Measurements from ENCODE around the gene ANK3.

ANK3 gene

DNA sequence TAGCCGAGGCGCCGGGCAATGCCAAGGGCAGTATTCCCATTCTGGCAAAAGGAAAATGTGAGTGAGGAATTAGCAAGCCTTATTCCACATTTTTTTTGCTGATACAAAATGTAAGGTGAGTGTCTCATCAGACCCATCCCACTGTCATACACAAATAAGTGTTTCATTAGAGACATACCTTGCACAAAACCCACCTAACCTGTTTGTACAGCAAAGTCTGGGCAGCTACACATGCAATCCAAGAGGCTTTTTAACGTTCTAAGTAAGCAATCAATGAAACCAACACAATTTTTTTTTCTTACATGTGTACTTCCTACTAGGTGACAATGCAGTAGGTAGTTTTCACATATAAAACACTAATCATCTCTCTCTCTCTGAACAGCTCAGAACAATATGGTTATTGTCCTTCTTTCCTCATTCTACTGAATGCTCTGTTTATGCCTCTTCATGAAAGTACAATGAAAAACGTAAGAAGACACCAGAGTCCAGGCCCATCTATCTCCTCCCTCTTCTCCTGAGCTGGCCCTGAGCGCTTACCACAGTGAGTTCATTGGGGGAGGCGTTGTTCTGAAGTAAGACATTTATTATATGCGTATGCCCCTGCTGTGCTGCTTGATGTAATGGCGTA is 217.2 kb downstream of the ANK3 start:
- no peak for DNase-seq (ENCODE audit: low read depth)

- no peak for DNase-seq (ENCODE audit: low read depth)
Measured at GRCh38 chr10:60171436-60172013, 218.2 kb downstream of the ANK3 start.

DNA sequence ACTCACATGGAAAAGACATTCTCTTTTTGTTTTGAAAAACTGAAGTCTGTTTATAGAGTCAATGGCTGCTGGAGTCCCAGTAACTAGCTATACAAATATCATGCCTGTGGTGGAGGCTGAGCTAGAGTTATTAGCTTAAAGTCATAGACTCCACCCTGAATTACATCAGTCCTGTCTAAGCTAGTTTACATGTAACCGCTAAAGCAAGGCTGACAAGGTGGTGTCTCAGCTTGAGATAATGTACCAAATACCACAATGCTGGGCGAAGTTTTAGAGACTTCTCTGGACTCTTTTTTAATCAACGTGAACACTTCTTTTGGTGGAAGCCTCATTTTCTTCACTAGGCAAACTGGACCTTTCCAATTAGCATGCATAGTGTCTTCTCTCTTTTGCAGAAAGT is 219.4 kb downstream of the ANK3 start:
- DNase-seq (ENCODE audit: low read depth), result no peak

- no peak for DNase-seq (ENCODE audit: low read depth)
Measured at GRCh38 chr10:60169111-60169510, 220.6 kb downstream of the ANK3 start.

- DNase-seq (ENCODE audit: low read depth), result no peak
Measured at GRCh38 chr10:60167050-60167449, 222.6 kb downstream of the ANK3 start.

DNA sequence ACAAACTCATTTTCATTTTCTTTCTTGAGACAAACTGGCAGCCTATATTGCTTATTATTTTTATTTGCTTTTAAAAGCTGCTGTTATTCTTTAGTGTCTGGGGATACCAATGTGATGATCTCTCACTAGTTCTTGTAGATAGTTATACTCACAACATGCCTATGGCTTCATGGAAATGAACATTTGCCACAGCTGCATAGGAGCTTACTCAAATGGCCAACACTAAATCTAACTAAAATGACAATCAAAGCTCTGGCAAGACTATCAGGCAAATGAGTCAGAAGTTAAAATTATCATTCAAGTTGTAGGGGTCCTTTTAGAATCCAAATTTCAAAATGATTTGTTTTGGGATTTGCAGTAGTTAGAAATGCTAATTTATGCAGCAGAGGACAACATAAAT is 225.9 kb downstream of the ANK3 start:
- no peak for DNase-seq (ENCODE audit: low read depth)

GRCh38 chr10:60162631-60163030 is 227.0 kb downstream of the ANK3 start:
- DNase-seq (ENCODE audit: low read depth), result no peak

- DNase-seq (ENCODE audit: low read depth), result no peak
Measured at GRCh38 chr10:60155943-60156683, 233.6 kb downstream of the ANK3 start.

GRCh38 chr10:60155099-60155877 is 234.4 kb downstream of the ANK3 start:
- DNase-seq (ENCODE audit: low read depth), result no peak

DNA sequence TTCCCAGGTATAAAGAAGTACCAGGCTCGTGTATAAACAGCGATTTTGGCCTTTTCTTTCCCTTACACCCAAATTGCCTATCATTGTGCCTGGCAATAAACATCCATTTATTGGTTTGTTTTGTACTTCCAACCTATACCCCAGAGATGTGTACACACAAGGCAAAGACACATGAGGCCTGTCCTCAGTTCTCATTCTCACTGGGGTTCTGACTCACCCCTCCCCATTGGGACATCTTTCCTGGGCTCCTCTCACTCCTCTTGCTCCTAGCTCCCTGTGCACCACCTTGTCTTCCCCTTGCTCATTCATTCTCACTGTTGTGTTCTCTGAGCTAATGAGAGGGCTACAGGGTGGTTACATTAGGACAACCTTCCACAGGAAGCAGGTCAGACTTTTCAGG is 240.7 kb downstream of the ANK3 start:
- DNase-seq (ENCODE audit: low read depth), result no peak

DNA sequence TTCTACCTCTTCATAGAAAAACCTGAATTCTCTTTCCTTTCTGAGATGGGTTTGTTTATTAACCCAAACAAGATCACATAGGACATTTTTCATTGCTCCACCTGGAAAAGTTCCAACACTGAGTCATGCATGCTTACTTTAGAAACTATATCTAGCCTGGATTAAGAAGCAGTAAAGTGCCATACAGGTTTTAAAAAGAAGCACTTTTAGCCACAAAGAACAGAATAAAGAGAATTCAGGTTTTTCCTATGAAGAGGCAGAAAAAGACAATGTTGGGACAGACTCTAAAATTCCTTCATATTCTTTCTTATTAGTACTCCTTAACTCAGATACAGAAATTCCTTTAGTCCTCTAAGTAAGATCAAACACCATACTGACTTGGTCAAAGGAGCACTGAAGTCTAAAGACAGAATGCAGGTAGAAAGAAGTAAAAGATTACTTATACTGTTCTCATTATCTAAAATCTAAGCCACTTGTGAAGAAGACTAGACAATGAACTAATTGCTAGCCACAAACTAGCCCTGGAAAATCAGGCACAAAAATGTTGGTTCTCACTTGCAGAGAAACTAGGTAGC is 241.3 kb downstream of the ANK3 start:
- DNase-seq (ENCODE audit: low read depth), result no peak

- no peak for DNase-seq (ENCODE audit: low read depth)
Measured at GRCh38 chr10:60147576-60148265, 242.0 kb downstream of the ANK3 start.

- no peak for DNase-seq (ENCODE audit: low read depth)
Measured at GRCh38 chr10:60147025-60147424, 242.7 kb downstream of the ANK3 start.

GRCh38 chr10:60144099-60144498 is 245.6 kb downstream of the ANK3 start:
- no peak for DNase-seq (ENCODE audit: low read depth)

- DNase-seq (ENCODE audit: low read depth), result no peak
Measured at GRCh38 chr10:60142736-60143135, 246.9 kb downstream of the ANK3 start.

GRCh38 chr10:60141896-60142559 is 247.6 kb downstream of the ANK3 start:
- DNase-seq (ENCODE audit: low read depth), result no peak

DNA sequence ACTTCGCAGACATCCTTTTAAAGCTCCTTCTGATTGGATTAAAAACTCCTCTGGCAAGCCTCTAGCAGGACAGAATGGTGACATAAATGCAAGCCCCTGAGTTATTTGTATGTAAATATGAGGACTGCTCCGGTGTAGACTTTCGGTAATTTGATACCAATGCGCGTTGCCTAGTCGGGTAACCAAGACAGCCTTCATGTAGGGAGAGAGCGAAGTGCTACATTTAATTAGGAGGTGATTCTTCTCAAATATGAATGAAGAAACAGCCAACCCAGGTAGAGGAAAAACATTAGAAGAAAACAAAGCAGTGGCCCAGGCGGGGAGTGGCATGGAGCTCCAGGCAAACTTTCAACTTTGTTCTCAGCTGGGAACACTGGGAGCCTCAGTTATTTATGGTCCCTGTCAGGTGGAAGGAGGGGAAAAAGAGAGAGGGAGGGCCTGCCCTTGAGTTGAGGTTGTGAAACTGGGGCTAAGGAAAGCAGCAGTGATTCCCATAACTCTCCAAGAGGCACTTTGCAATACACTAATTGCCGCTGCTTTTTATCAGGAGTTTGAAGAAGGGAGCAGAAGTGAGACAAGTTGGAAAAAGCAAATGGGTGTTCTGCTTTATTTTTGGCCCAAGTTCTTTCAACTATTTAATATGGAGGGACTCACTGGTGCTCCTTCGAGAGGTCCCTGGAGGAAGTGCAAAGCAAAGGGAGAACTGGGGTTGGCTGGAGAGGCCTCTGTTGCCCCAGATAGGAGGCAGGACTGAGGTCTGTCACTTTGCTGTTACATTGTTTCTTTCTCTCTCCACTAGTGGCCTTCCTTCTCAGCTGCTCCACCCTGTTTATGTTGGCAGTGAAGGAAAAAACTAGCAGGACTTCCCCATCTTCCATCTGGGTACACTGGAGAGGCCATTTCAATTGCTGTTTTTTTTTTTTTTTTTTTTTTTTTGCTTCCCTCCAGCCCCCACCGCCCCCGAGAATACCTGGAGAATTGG is 248.7 kb downstream of the ANK3 start:
- no peak for DNase-seq (ENCODE audit: low read depth)

DNA sequence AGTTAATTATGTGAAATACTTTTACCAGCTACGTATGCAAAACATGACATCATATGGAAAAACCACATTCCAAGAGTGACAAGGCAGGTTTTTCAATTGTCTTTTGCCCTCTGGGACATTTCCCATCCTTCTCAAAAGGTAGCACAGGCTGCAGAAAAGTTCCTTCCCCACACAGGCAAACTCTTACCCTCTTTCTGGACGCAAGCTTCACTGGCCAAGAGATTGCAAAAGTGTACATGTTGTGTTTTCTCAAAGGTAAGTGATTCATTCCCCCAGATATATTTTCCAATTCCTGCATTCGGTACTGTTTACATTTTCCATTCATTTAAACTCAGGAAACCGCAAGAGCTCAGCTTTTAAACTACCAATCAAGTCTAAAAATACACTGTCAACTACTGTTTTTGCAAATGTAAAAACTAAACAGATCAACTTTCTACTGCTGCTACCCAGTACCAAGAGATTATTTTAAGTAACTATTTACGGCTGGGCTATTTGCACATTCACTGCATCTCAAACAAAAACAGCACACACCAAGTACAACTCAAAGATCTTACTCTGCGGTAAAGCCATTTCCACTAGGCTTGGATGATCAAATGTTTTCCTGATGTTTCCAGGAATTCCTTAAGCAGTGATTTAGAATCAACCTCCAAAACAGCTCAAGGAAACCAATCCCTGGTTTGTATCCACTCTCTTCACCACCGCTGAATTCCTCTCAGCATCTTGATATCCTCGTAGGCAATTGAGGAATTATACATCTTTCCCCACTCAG is 249.7 kb downstream of the ANK3 start:
- DNase-seq (ENCODE audit: low read depth), result no peak

GRCh38 chr10:60139290-60139689 is 250.4 kb downstream of the ANK3 start:
- DNase-seq (ENCODE audit: low read depth), result no peak

Measured in activated T-cell treated with anti-CD3 and anti-CD28 coated beads for 24 hours (primary cell).